Activated T-cell treated with anti-CD3 and anti-CD28 coated beads for 24 hours (primary cell): ENCODE results near the gene BCL2L11.

Source experiments
- DNase-seq: peaks from one replicate; pipeline ENCODE4 v3.0.0-alpha.2; 2020; ENCODE audit warnings: low read depth

The BCL2L11 gene

GRCh38 chr2:111143107-111143842 lies 22.6 kb downstream of the BCL2L11 start:
- DNase-seq: no peak

DNA sequence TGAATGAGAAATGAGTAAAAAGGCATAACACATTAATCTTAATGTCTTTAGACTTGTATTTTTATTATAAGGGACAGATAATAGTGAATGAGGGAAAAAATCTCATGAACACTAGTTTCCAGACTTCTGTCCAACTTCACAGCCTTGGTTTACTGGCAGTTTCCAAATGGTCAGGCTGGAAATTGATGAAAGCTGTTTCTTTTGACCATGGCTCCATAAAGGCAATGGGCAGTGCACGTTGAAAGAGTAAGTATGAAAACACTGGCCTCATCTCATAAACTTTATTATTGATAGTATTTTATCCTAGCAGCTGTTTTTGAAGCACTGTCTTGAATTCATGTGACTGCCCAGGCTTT lies 23.1 kb downstream of the BCL2L11 start:
- no peak for DNase-seq

- no peak for DNase-seq
Observed at GRCh38 chr2:111145103-111145760, 24.5 kb downstream of the BCL2L11 start.

DNA sequence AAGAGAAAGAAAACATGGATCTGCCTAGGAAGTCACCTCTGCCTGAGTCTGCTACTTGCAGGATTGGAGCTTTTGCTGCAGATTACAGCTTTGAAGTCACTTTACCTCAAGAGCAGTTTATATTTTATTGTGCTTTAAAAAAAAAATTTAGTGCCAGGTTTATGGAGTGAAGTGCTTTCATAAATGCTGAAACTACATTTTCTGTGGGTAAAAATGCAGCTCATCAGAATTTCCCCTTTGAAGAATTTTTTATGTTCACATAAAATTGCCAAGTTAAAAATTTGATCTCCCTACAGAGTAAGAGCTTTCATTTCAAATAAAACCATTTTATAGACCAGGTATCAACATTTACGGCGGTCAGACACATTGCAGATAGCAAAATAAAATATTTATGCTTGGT lies 25.2 kb downstream of the BCL2L11 start:
- no peak for DNase-seq

- no peak for DNase-seq
Observed at GRCh38 chr2:111148225-111148873, 27.6 kb downstream of the BCL2L11 start.

- no peak for DNase-seq
Observed at GRCh38 chr2:111148925-111149324, 28.2 kb downstream of the BCL2L11 start.

GRCh38 chr2:111149882-111150455 lies 29.3 kb downstream of the BCL2L11 start:
- DNase-seq: no peak

DNA sequence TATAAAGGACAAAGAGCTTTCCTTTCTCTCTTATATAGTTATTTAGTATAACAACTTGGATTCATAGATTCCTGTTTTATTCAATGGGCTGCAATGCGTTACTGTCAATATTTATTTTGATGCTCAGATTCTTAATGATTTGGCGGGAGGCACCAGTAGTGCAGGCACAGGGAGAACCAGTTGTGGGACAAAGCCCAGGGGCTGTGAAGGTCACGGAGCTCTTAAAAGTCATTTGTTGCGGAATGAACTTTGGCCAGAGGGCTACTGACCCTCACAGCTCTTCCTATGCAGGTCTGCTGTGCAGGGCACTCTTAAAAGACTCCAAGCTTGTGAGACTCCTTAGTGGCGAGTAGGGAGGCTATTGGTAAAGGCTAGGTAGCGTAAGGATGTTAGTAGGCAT lies 34.0 kb downstream of the BCL2L11 start:
- DNase-seq: no peak

- DNase-seq: no peak
Observed at GRCh38 chr2:111155610-111156009, 34.9 kb downstream of the BCL2L11 start.

GRCh38 chr2:111156529-111156928 lies 35.8 kb downstream of the BCL2L11 start:
- no peak for DNase-seq

DNA sequence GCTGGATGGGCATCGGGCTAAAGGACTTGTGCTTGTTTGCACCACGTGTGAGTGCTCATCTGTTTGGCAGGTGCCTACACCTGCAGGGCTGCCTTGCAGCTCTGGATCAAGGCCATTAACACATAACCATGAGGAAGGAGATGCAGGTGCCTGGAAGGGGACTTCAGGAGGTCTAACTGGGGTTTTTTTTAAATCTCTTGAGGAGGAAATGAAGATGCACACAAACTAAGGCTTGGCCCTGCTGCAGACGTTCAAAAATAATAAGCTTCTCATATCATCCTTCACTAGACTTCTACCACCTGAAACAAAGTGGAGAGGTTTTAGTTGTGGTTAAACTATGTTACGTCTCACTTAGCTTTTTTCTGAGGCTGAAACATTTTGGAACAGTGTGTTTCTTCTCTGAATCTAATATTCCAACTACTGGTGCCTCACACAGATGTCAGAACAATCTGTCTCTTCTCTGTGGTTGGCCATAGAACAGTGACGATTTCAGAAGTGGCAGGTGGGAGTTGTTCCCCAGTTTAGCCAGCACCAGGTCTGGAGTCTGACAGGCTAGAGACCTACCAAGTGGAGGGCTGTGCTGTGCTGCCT lies 36.5 kb downstream of the BCL2L11 start:
- no peak for DNase-seq

- DNase-seq: no peak
Observed at GRCh38 chr2:111157798-111158197, 37.1 kb downstream of the BCL2L11 start.

- DNase-seq: no peak
Observed at GRCh38 chr2:111159641-111160040, 38.9 kb downstream of the BCL2L11 start.

- no peak for DNase-seq
Observed at GRCh38 chr2:111160758-111161157, 40.0 kb downstream of the BCL2L11 start.

GRCh38 chr2:111161971-111162370 lies 41.3 kb downstream of the BCL2L11 start:
- DNase-seq: no peak

GRCh38 chr2:111162718-111163331 lies 42.1 kb downstream of the BCL2L11 start:
- DNase-seq: no peak

GRCh38 chr2:111164078-111164477 lies 43.4 kb downstream of the BCL2L11 start:
- no peak for DNase-seq

DNA sequence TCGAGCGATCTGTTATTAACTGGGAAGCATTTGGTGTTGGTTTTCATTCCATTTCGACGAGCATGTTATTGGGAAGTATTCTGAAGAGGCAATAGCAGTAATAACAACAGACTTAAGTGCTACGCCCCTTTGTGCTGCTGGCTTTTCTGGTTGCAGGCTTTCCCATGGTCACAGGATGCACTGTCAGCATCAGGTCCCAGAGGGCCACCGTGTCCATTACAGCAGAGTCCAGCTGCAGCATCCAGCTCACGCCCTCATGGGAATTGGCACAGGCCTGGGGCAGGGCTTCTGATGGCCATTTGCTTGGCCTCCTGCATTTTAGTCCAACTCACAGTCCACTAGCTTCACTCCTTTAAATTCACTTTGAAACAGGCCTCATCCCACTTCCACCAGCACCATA lies 44.4 kb downstream of the BCL2L11 start:
- no peak for DNase-seq

GRCh38 chr2:111166115-111166514 lies 45.4 kb downstream of the BCL2L11 start:
- DNase-seq: no peak

DNA sequence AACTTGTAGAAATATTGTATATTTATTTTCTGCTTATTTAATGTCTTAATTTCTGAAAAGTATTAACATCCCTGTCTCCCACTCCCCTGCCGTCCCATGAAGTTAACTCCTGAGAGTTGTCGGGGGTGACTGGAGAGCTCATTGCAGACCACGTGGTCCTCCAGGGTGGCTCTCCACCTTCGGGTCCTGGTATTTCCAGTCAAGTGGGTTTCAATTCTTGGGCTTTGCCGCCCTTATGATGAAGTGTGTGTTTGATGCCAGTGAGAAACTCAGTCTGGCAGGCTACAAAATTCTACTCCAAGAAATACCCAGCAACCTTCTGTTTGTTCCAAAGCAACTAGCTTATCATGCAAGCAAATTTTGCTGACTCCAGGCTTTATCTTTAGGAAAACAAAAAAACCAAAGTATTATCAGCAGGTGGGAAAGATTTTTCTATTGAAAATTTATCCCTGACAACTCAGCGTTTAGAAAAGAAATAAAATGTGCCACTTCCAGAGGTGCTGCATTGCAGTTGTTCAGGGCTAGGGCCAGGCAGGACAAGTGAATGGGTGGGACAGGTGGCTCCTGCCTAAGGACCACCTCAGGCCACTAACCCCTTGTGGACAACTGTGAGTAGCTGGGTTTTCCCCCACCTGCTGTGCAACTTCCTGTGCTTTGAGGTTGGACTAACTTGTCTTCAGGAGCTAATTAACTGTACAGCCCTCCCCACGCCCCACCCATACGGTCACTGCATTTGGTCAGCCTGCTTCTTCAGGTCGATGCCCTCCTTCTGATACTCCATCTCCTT lies 46.6 kb downstream of the BCL2L11 start:
- DNase-seq: no peak

DNA sequence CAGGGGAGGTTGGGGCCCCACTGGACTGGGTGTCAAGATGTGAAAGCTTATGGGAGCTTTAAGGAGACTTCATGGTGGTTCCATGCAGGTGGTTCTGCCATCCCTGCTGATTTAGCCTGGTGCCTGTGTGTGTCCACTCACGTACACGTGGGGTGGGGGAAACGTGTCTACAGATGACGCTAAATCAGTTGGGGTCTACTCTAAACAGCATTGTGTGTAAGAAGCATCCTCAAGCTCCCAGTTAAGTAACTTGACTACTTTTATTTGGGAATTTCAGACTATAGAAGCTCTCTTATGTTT lies 47.1 kb downstream of the BCL2L11 start:
- no peak for DNase-seq
